Measurements from ENCODE around the gene GPAM.

GRCh38 chr10:112223725-112224124 is 40.2 kb upstream of the GPAM start:
- TF ChIP-seq YY1 (IDR thresholded peaks at IDR 0.05) (peak; percentile 90), CTCF (IDR thresholded peaks at IDR 0.05; ENCODE audit: low read depth, low read length, missing input control) (no peak), SP1 (IDR thresholded peaks at IDR 0.05) (peak; percentile 92), TAF1 (conservative IDR thresholded peaks at IDR 0.05) (peak; percentile 46), MAX (IDR thresholded peaks at IDR 0.05) (peak; percentile 69), ATF3 (IDR thresholded peaks at IDR 0.05) (no peak), REST (IDR thresholded peaks at IDR 0.05) (peak; percentile 72), GABPA (IDR thresholded peaks at IDR 0.05 in 1 of 2, conservative IDR thresholded peaks at IDR 0.05 in 1 of 2) (no peak), HNF4G (IDR thresholded peaks at IDR 0.05) (peak; percentile 70), ZBTB33 (IDR thresholded peaks at IDR 0.05) (peak; percentile 81), HNF4A (conservative IDR thresholded peaks at IDR 0.05) (peak; percentile 91 to 94)

Data from liver (tissue), 3 donors.